ENCODE measurements around the gene ZNF652.
A peak's percentile ranks its signal among the peaks of the same experiment; 100 is the strongest.

ZNF652 gene

GRCh38 chr17:49260011-49260816 lies 101.8 kb downstream of the ZNF652 start:
- peak overlapping the region; percentile 49 for H3K4me3 ChIP-seq (ENCODE audit: control insufficient read depth, low read depth, low read length)
- peak; percentile 92 for DNase-seq (ENCODE audit: low read depth)
- TF ChIP-seq CTCF (conservative IDR thresholded peaks at IDR 0.05; ENCODE audit: control insufficient read depth, insufficient read depth, low read depth, low read length) = no peak

GRCh38 chr17:49259663-49260010 lies 102.4 kb downstream of the ZNF652 start:
- no peak for TF ChIP-seq CTCF (conservative IDR thresholded peaks at IDR 0.05; ENCODE audit: control insufficient read depth, insufficient read depth, low read depth, low read length)
- peak overlapping the region; percentile 49 for H3K4me3 ChIP-seq (ENCODE audit: control insufficient read depth, low read depth, low read length)
- no peak for DNase-seq (ENCODE audit: low read depth)

GRCh38 chr17:49258394-49258793 lies 103.7 kb downstream of the ZNF652 start:
- TF ChIP-seq CTCF (conservative IDR thresholded peaks at IDR 0.05; ENCODE audit: control insufficient read depth, insufficient read depth, low read depth, low read length) = no peak
- DNase-seq (ENCODE audit: low read depth) = no peak
- no peak overlapping the region for H3K4me3 ChIP-seq (ENCODE audit: control insufficient read depth, low read depth, low read length)

GRCh38 chr17:49255125-49255524 lies 106.9 kb downstream of the ZNF652 start:
- no peak for TF ChIP-seq CTCF (conservative IDR thresholded peaks at IDR 0.05; ENCODE audit: control insufficient read depth, insufficient read depth, low read depth, low read length)
- H3K4me3 ChIP-seq (ENCODE audit: control insufficient read depth, low read depth, low read length) = no peak overlapping the region
- DNase-seq (ENCODE audit: low read depth) = no peak

- no peak for TF ChIP-seq CTCF (conservative IDR thresholded peaks at IDR 0.05; ENCODE audit: control insufficient read depth, insufficient read depth, low read depth, low read length)
- DNase-seq (ENCODE audit: low read depth) = no peak
- no peak overlapping the region for H3K4me3 ChIP-seq (ENCODE audit: control insufficient read depth, low read depth, low read length)
Observed at GRCh38 chr17:49254066-49254465, 108.0 kb downstream of the ZNF652 start.

GRCh38 chr17:49252148-49252695 lies 109.8 kb downstream of the ZNF652 start:
- peak; percentile 32 for DNase-seq (ENCODE audit: low read depth)
- H3K4me3 ChIP-seq (ENCODE audit: control insufficient read depth, low read depth, low read length) = no peak overlapping the region
- no peak for TF ChIP-seq CTCF (conservative IDR thresholded peaks at IDR 0.05; ENCODE audit: control insufficient read depth, insufficient read depth, low read depth, low read length)

Data from fibroblast of mammary gland (primary cell).